ENCODE results near the gene ZSCAN32.

The ZSCAN32 gene

DNA sequence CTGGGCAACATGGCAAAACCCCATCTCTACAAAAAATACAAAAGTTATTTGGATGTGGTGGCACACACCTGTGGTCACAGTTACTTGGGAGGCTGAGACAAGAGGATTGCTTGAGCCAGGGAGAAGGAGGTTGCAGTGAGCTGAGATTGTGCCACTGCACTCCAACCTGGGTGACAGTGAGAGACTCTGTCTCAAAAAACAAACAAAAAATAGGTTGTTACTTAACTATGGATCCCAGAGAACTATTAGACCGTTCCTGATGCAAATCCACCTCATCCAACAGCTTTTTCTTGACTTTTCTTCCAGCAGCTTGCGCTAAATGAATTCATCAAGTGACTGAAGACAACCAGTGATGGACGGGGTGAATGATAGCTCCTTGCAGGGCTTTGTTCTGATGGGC, 45.2 kb downstream of the ZSCAN32 start, which contains the start of gene OR2C1:
Gene OR2C1 (plus strand): TSS at position 301 of the 400 bp plus-strand sequence. CDS start 52 bp downstream, at position 353.
- no peak for DNase-seq

GRCh38 chr16:3349175-3349574, 51.6 kb downstream of the ZSCAN32 start:
- no peak for DNase-seq

- no peak for DNase-seq
Observed at GRCh38 chr16:3348547-3349167, 52.1 kb downstream of the ZSCAN32 start.

- no peak for DNase-seq
Observed at GRCh38 chr16:3347586-3347985, 53.2 kb downstream of the ZSCAN32 start.

DNA sequence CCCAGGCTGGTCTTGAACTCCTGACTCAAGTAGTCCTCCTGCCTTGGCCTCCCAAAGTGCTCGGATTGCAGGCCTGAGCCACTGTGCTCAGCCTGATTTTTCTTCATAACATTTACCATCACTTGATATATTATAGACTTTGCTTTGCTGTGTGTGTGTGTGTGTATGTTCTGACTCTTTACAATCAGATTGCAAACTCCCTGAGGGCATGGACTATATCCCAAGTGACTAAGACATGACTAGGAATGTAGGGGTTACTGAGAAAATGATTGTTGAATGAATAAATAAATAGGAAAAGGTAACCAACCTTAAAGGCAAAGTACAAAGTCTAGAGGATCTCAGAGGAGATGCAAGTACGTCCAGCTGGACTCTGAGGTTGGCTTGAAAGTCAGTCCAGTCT, 54.8 kb downstream of the ZSCAN32 start:
- no peak for DNase-seq

Measured in CD4-positive, alpha-beta T cell treated with Interleukin-10 for 1 hour (primary cell).